GM18508 (cell line): ENCODE data around the gene ATM.

Source experiments
- ATAC-seq: cut with Tn5 transposase; IDR thresholded peaks from one replicate; pipeline ENCODE4 v1.9.1; 2021; ENCODE audit warnings: moderate number of reproducible peaks; ENCODE audit not compliant: insufficient read depth, unreplicated experiment

Gene ATM

GRCh38 chr11:108222574-108223347 is at the start of gene ATM, which contains the start of gene NPAT:
TSS of gene ATM (plus strand) at chr11:108223067. CDS start at chr11:108227625, 4,558 bp downstream.
TSS of gene NPAT (minus strand) at chr11:108222638. CDS start at chr11:108222536, 102 bp downstream.
- ATAC-seq: peak; percentile 57

DNA sequence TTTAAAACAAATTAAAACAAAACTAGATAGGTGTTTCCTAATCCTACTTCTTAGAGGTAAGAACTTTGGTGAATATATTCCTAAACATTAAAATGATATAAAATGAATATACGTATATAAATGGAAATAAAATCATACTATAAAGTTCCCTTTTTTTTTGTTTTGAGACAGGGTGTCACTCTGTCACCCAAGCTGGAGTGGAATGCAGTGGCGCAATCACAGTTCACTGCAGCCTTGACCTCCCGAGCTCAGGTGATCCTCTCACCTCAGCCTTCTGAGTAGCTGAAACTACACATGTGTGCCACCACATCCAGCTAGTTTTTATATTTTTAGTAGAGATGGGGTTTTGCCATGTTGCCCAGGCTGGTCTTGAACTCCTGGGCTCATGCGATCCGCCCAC is 45.3 kb upstream of the ATM start:
- ATAC-seq: no peak

DNA sequence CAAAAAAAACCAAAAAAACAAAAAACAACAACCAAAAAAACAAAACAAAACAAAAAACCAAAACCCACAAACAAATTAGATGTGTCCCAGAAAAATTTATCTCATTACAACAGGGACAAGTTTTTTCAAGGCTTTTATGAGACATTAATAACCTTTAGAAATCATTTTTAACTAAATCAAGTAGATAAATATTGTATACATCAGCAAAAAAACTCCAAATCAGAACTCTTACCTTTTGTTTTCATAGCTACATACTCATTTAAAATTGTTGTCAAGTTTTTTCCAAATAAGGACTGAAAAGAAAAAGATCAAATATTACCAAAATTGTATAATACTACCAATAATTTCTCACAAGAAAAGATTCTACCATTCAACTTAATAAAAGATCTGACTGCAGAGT is 29.1 kb upstream of the ATM start:
- no peak for ATAC-seq

- no peak for ATAC-seq
Observed at GRCh38 chr11:108196901-108197300, 26.0 kb upstream of the ATM start.

- no peak for ATAC-seq
Observed at GRCh38 chr11:108197351-108197750, 25.5 kb upstream of the ATM start.

GRCh38 chr11:108198833-108199232 is 24.0 kb upstream of the ATM start:
- ATAC-seq: no peak

DNA sequence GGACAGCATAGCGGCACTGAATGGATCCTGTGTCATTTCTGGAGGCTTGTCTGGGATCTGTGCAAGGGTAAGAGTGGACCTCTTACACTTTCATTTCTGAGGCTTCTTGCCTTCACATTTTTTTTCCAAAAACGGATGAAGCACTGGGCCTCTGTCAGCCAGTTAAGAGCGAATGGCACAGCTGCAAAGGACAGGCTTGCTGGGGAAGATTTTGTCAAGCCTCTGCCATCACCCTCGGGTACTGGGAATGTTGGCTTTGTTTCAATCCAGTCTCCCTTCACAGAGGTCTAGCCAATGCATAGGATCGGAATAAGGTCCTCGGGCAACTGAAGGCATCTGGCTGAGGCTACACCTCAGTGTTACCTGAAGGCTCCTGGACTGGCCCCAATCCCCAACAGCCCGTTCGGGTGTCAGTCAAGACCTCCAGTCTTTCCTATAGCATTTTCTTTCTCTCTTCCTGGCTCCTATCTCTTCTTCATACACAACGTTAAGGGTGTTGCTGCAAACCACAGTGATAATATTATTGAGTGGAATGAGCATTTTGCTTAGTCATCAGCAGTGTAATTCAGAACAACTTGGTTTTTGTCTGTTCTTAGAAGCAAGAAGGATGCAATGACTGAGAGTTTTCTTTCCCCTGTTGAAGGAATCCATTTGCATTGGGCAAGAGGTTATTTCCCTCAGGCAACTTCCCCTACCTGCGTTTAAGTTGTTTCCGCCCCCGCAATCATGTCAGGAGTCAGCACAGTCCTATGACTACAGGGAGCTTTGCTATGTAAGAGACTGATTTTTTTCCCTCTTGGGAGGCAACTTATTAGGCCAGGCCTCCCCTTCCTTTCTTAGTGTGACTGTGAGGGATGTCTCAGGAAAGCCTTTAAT is 23.2 kb upstream of the ATM start:
- peak; percentile 71 for ATAC-seq

GRCh38 chr11:108203075-108203474 is 19.8 kb upstream of the ATM start:
- ATAC-seq: no peak

- ATAC-seq: no peak
Observed at GRCh38 chr11:108204376-108204775, 18.5 kb upstream of the ATM start.

DNA sequence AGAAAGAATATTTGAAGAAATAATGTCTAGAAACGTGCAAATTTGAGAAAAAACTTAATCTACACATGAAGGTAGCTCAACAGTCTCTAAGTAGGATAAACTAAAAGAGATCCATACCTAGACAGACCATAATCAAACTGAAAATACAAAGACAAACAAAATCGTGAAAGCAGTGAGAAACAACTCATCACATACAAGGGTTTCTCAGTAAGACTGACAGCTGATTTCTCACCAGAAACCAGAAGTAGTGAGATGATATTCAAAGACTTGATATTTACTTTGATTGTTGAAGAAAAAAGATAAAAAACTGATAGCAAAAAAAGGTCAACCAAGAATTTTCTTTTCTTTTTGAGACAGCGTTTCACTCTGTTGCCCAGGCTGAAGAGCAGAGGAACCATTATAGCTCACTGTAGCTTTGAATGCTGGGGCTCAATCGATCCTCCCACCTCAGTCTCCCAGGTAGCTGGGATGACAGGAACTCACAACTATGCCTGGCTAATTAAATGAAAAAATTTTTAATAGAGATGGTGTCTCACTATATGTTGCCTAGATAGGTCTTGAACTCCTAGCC is 17.9 kb upstream of the ATM start:
- no peak for ATAC-seq

DNA sequence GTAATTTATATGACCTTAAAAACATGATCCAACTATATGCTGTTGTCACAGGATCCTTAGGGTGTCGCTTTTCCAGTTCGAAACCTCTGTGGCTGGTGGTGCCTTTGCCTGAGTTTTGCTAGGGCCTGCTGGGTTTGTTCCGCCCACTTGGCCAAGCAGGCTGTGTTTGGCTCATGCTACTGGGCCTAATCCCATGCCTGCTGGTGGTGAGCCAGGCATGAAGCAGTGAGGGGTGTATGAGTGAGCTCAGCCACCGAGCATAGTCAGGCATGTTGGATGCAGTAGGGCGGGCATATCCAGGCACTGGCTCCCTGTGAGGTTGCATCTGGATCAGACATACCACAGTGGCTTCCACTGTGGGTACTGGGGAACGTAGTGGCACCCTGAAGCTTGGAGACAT is 16.7 kb upstream of the ATM start:
- no peak for ATAC-seq

DNA sequence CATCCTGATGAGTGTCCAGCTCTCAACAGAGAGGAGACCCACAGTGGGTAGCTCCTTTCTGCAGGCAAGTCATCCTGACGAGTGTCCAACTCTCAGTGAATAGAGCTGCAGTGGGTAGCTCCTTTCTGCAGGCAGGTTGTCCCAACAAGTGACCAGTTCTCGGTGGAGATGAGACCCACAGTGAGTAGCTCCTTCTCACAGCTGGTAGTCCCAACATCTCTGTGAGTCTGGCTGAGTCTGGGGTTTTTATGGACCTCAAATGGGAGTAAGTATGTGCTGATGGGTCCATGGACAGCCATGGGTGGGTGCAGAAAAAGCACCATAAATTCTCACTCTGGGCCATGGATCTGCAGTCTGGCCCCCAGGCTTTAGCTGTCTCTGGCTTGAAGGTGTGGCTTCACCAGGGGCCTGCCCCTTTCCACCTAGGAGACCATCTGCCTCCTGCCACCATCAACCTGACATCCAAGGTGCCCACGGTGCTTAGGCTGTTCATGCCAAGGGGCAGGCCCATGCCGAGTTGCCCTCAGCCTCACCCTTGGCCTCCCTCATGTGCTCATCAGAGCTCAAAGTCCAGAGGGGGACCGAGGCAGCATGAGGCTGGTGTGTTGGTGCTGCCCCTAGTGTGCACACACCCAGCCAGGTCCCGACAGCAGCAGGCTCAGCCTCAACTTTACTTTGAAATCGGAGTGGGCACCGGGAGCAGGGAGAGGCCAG is 15.7 kb upstream of the ATM start:
- no peak for ATAC-seq

- ATAC-seq: no peak
Observed at GRCh38 chr11:108207683-108208060, 15.2 kb upstream of the ATM start.

DNA sequence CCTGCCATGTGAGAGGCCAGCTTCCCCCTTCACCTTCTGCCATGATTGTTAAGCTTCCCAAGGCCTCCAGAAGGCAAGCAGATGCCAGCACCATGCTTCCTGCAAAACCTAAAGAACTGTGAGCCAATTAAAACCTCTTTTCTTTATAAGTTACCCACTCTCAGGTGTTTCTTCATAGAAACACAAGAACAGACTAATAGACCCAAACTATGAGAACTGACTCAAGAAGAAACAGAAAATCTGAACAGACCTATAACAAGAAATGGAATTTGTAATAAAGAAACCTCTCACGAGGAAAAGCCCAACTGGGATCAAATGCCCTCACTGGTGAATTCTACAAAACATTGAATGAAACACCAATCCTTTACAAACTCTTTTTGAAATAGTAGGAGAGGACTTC is 12.4 kb upstream of the ATM start:
- ATAC-seq: no peak

GRCh38 chr11:108213784-108214183 is 9.1 kb upstream of the ATM start:
- no peak for ATAC-seq

DNA sequence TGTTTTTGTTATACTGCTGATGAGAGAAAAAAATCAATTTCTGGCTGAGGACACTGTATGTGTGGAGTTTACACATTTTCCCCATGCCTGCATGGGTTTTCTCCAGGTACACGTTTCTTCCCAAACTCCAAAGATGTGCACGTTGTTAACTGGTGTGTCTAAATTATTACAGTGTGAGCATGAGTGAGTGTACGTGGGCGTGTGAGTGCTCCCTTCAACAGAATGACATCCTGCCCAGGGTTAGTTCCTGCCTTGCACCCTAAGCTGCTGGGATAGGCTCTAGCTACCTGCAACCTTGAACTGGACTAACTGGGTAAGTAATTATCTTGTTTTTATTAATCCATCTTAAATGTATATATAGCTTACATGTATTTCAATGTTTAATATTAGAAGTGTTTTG is 5.9 kb upstream of the ATM start:
- no peak for ATAC-seq

DNA sequence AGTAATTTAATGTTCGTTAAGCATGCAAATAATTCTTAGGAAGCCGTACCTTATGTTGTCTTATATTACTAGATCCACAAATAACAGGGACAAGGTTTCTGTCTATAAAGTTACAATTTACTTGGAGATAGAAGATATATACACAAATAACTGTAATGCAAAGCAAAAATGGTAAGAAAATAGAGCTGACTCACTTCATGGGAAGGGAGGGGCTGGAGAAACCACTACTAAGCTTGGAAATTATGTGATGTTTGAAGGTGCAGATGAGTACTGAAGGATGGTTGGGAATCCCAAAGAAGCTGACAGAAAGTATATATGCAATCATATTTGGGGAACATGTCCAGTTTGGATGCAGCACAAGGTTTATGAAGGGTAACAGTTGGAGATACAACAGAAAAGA is 4.4 kb upstream of the ATM start:
- ATAC-seq: no peak

DNA sequence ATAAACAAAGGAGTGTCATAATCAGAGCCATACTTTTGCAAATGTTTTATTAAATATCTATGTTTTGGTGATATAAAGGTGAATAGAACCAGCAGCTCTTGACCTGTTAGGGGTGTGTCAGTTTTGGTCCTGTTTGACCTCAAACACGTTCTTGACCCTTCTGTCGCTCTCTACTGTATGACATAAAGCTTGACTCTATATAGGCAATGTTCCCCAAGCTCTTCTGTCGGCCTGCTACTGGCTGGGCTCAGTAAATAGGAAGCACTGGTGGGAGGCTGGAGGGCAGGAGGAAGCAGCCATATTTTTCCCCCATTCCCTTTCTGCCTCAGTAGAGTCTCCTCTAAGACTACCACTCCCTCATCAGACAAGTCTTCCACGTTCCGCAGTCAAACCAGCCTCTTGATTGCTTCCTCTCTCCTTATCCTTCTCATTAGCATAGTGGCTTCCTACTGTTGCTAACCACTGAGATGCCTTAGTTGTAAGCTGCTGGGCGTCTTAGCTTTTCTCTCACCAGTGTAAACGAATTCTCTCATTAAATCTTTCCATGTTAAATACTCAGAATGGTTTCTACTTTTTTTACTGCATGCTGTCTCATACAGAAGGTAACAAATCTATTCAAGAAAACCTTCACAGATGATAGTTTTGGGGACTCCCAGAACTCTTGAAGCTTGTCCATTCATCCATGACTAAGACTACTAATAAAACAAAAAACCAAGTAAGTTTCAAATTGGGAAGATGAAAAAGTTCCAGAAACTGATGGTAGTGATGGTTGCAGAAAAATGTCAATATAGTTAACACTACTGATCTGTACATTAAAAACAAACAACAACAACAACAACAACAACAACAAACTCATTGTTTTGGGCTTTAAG is 3.7 kb upstream of the ATM start:
- ATAC-seq: no peak

GRCh38 chr11:108220721-108221336 is 2.0 kb upstream of the ATM start:
- no peak for ATAC-seq
